H1 (cell line): ENCODE measurements around the gene SLC25A31. TPM values are rescaled to one million over a fixed set of nuclear protein-coding genes. Genes with fewer than 3 reads are reported as not detected.

ENCODE experiments used
- BACH1 ChIP-seq: IDR thresholded peaks from 2 replicates; pipeline ENCODE4 v1.6.1; 2012; ENCODE audit warnings: low read length, improper control_type of control experiment
- CBX8 ChIP-seq: fragments of 300-800, 300-1000 bp; sonication (generic); IDR thresholded peaks from 2 replicates; pipeline ENCODE4 v1.7.1; 2016; ENCODE audit warnings: low read depth, low read length, borderline replicate concordance
- CHD1 ChIP-seq: IDR thresholded peaks from 2 replicates; pipeline ENCODE4 v1.6.1; 2012; ENCODE audit warnings: low read depth, low read length, improper control_type of control experiment
- CHD7 ChIP-seq: fragments of 300-600 bp; sonication (generic); IDR thresholded peaks from 2 replicates; pipeline ENCODE4 v1.7.1; 2012; ENCODE audit warnings: low read length, moderate library complexity, mild to moderate bottlenecking, inconsistent platforms; ENCODE audit not compliant: insufficient replicate concordance
- RAD21 ChIP-seq, 2 experiments: IDR thresholded peaks in 1 of 2; conservative IDR thresholded peaks in 1 of 2; 2 replicates each; pipeline ENCODE4 v1.6.1; 2011; ENCODE audit warnings: low read depth in 2 of 2, low read length in 2 of 2, improper control_type of control experiment in 1 of 2, inconsistent platforms in 1 of 2, mild to moderate bottlenecking in 1 of 2, moderate library complexity in 1 of 2
- SP1 ChIP-seq: IDR thresholded peaks from 2 replicates; pipeline ENCODE4 v1.6.1; 2011; ENCODE audit warnings: low read depth, low read length
- SP2 ChIP-seq: IDR thresholded peaks from 2 replicates; pipeline ENCODE4 v1.6.1; 2012; ENCODE audit warnings: mild to moderate bottlenecking, low read length, inconsistent platforms
- TCF12 ChIP-seq: IDR thresholded peaks from 2 replicates; pipeline ENCODE4 v1.6.1; 2011; ENCODE audit warnings: low read depth, mild to moderate bottlenecking, low read length
- YY1 ChIP-seq: IDR thresholded peaks from 2 replicates; pipeline ENCODE4 v1.6.1; 2011; ENCODE audit warnings: low read depth, mild to moderate bottlenecking, low read length
- polyA plus RNA-seq, 7 experiments: library from polyadenylated mRNA; depleted of rRNA in 3 of 7; stranded (reverse) in 5 of 7; unstranded in 2 of 7; fragments of >200 nt in 5 of 7; fragments of 200-250 nt in 2 of 7; gene quantifications; 1 replicate in 5 of 7; 2 replicates in 1 of 7; 4 replicates in 1 of 7; pipeline versions ENCODE4 v1.2.1 to v1.2.3, GENCODE V29; 2011 to 2013; ENCODE audit warnings: missing spikeins in 2 of 7, mixed read lengths in 2 of 7
- total RNA-seq: library from RNA; stranded (reverse); fragmentation: NEBNext Ultra II Directional; extraction: Animal tissue kit (Norgen Biotek cat#: 25700); gene quantifications from 2 replicates; pipeline ENCODE4 v1.2.1, GENCODE V29; 2021
- TF ChIP-seq, protein P1 (sequence below), 3 experiments: IDR thresholded peaks; 1 replicate in 2 of 3; 2 replicates in 1 of 3; pipeline versions ENCODE4 v1.5.1 to v1.6.1; 2011; ENCODE audit warnings: low read length in 3 of 3, mild to moderate bottlenecking in 3 of 3, inconsistent platforms in 2 of 3, low read depth in 1 of 3, moderate library complexity in 1 of 3; ENCODE audit not compliant: insufficient read depth in 1 of 3; ENCODE audit errors: control extremely low read depth in 1 of 3

Gene SLC25A31
- total and polyA plus RNA-seq, 2 of the 8 experiments (the other 6 are each of a cell fraction or from before 2014, with no cell fraction given), result not detected

- TF ChIP-seq CHD7 (no peak), BACH1 (no peak), SP2 (no peak), SP1 (no peak), CHD1 (no peak), CBX8 (no peak), YY1 (no peak), TCF12 (no peak), RAD21 (IDR thresholded peaks at IDR 0.05 in 1 of 2, conservative IDR thresholded peaks at IDR 0.05 in 1 of 2; ENCODE audit: low read depth in 2 of 2, low read length in 2 of 2) (peak; percentile 75 to 79)
- TF ChIP-seq, protein P1, sequence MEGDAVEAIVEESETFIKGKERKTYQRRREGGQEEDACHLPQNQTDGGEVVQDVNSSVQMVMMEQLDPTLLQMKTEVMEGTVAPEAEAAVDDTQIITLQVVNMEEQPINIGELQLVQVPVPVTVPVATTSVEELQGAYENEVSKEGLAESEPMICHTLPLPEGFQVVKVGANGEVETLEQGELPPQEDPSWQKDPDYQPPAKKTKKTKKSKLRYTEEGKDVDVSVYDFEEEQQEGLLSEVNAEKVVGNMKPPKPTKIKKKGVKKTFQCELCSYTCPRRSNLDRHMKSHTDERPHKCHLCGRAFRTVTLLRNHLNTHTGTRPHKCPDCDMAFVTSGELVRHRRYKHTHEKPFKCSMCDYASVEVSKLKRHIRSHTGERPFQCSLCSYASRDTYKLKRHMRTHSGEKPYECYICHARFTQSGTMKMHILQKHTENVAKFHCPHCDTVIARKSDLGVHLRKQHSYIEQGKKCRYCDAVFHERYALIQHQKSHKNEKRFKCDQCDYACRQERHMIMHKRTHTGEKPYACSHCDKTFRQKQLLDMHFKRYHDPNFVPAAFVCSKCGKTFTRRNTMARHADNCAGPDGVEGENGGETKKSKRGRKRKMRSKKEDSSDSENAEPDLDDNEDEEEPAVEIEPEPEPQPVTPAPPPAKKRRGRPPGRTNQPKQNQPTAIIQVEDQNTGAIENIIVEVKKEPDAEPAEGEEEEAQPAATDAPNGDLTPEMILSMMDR (IDR thresholded peaks at IDR 0.05; ENCODE audit: control extremely low read depth in 1 of 3, insufficient read depth in 1 of 3, low read depth in 1 of 3, low read length in 3 of 3), result peak in 2 of 3 experiments; percentile 57 to 79; a peak in 3 of 4 replicates
These were observed 58.3 kb downstream of the SLC25A31 start (continued) for GRCh38 chr4:127788517-127788916.
